GM13976 (cell line): Measurements from ENCODE around the gene NR6A1.

Experiments used
- DNase-seq: peaks from one replicate; pipeline ENCODE4 v3.0.0; 2012; ENCODE audit warnings: low spot score
- CTCF ChIP-seq: IDR thresholded peaks from 2 replicates; pipeline ENCODE4 v1.5.1; 2012; ENCODE audit warnings: borderline replicate concordance, mild to moderate bottlenecking; ENCODE audit not compliant: insufficient read depth; ENCODE audit errors: extremely low read depth, missing control alignments, control extremely low read depth
- in situ Hi-C: fragments of 300-500 bp; cut with MboI; formaldehyde crosslinking; loops from one replicate; pipeline ENCODE4 v1.12.0; 2022; ENCODE audit warnings: low sequenced_read_pairs, mixed read lengths, inconsistent platforms; ENCODE audit not compliant: unreplicated experiment

Gene NR6A1

GRCh38 chr9:124752967-124753366 lies 18.1 kb downstream of the NR6A1 start:
- DNase-seq, result no peak
- TF ChIP-seq CTCF, result no peak
- in situ Hi-C loops, result no loop called here

- in situ Hi-C loops, result no loop called here
- TF ChIP-seq CTCF, result no peak
- no peak for DNase-seq
These were observed 21.3 kb downstream of the NR6A1 start for GRCh38 chr9:124749781-124750180.

- DNase-seq, result no peak
These were observed 21.8 kb downstream of the NR6A1 start for GRCh38 chr9:124749284-124749683.

DNA sequence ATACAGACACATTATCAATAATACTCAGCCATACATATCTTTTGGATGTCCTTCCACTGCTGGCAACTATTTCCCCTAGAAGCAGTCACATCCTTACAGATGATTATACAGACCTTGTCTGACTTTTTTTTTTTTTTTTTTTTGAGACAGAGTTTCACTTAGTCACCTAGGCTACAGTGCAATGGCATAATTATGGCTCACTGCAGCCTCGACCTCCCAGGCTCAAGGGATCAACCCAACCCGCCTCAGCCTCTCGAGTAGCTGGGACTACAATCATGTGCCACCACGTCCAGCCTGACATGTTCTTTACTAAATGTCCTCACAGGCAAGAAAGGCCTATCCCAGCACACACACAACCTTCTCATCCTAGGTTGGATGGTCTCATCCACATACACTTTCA lies 24.0 kb downstream of the NR6A1 start:
- in situ Hi-C loops, result no loop called here
- no peak for TF ChIP-seq CTCF
- DNase-seq, result no peak

More at GRCh38 chr9:124749284-124749683, 21.8 kb downstream of the NR6A1 start:
- in situ Hi-C loops, result no loop called here
- no peak for TF ChIP-seq CTCF

DNA sequence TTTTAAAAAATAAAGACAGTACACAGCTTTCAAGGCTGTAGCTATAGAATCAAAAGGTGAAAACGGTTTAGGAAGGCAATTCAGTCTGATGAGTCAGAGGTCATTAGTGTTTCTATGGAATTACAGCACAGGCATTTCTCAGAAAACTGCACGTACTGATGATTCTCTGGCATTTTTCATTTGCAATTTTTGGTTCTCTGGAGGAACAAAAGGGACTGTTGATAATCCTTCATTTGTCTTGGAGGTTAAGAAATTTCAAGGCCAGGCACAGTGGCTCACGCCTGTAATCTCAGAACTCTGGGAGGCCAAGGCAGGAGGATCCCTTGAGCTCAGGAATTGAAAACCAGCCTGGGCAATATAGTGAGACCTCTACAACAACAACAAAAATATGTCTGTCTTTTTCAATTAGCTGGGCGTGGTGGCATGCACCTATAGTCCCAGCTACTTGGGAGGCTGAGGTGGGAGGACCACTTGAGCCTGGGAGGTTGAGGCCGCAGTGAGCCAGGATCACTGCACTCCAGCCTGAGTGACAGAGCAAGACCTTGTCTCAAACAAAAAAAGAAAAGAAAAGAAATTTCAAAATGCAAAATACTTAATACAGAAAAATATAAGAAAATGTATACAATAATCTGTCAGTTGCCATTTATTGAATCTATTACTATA lies 27.3 kb downstream of the NR6A1 start:
- TF ChIP-seq CTCF, result no peak
- DNase-seq, result no peak
- in situ Hi-C loops, result no loop called here

DNA sequence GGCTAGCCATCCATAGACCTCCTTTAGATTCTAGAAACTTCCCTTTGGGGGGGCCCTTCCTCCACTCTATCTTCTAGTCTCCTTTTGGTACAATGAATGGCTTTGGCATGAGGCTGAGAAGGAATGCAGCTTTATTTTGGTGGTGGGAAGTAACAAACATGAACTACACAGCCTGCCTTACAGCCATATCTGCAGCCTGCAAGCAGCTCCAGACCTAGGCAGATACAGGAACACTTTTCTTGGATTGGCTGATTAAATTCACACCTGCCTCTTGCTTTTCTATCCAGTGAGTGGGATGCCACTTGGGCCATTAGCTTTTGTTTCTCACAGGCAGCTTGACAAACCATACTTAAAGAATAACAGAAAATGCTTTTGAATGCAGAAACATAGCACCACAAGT lies 28.2 kb downstream of the NR6A1 start:
- in situ Hi-C loops, result no loop called here
- no peak for DNase-seq
- TF ChIP-seq CTCF, result no peak
